IMR-90 (cell line): Measurements from ENCODE around the gene OR51I1. TPM values are rescaled to one million over a fixed set of nuclear protein-coding genes. Genes with fewer than 3 reads are reported as not detected.

Source experiments
- ATAC-seq: fragments of 200-7000 bp; cut with Tn5 transposase; 2 replicates; pipeline ENCODE4 v1.9.1; 2020; ENCODE audit warnings: low read depth, mild to moderate bottlenecking, moderate library complexity
- BruUV-seq: library from RNA; stranded (reverse); fragments of 400-500 nt; replicated peaks from 2 replicates; lab custom pipeline; 2021; lab: Mats Ljungman, UMichigan
- CTCF ChIA-PET: fragments of 300-600 bp; formaldehyde crosslinking; extraction: SDS; loops from one replicate; lab custom pipeline; 2021; ENCODE audit warnings: antibody characterized with exemption; lab: Yijun Ruan, JAX
- POLR2A ChIA-PET: fragments of 300-600 bp; sonication (Branson Sonifier 250); formaldehyde crosslinking; loops from one replicate; lab custom pipeline; 2022; ENCODE audit warnings: antibody characterized with exemption; ENCODE audit not compliant: unreplicated experiment; lab: Charles Lee
- DNase-seq: peaks from one replicate; pipeline ENCODE4 v3.0.0; 2013
- H2AFZ ChIP-seq: replicated peaks from 2 replicates; pipeline ENCODE3; 2013; ENCODE audit warnings: low read length, mild to moderate bottlenecking; ENCODE audit not compliant: poor library complexity
- H2AK5ac ChIP-seq: 2 replicates; pipeline ENCODE4 v1.6.1; 2013; ENCODE audit warnings: low read depth, low read length, inconsistent platforms
- H2AK9ac ChIP-seq: replicated peaks from 2 replicates; pipeline ENCODE3; 2013; ENCODE audit warnings: mild to moderate bottlenecking, low read depth, low read length, moderate library complexity; ENCODE audit not compliant: poor library complexity
- H2BK120ac ChIP-seq: 2 replicates; pipeline ENCODE4 v1.6.1; 2013; ENCODE audit warnings: low read depth, low read length, inconsistent platforms
- H2BK15ac ChIP-seq: 3 replicates; pipeline ENCODE4 v1.6.1; 2013; ENCODE audit warnings: low read depth, low read length, inconsistent platforms
- H2BK20ac ChIP-seq: 2 replicates; pipeline ENCODE4 v1.6.1; 2013; ENCODE audit warnings: low read depth, mild to moderate bottlenecking, inconsistent platforms, low read length, moderate library complexity
- H2BK5ac ChIP-seq: 2 replicates; pipeline ENCODE4 v1.6.1; 2013; ENCODE audit warnings: mild to moderate bottlenecking, low read depth, low read length, inconsistent platforms; ENCODE audit not compliant: poor library complexity, severe bottlenecking
- H3K14ac ChIP-seq: replicated peaks from 2 replicates; pipeline ENCODE4 v1.6.1; 2013; ENCODE audit warnings: low read depth, low read length, inconsistent platforms
- H3K18ac ChIP-seq: 2 replicates; pipeline ENCODE4 v1.6.1; 2013; ENCODE audit warnings: low read depth, low read length, control low read depth
- H3K23ac ChIP-seq: 2 replicates; pipeline ENCODE4 v1.6.1; 2013; ENCODE audit warnings: low read depth, low read length, inconsistent platforms
- H3K27ac ChIP-seq: 2 replicates; pipeline ENCODE4 v1.5.1; 2013; ENCODE audit warnings: mild to moderate bottlenecking, control low read depth, low read length; ENCODE audit not compliant: insufficient read depth
- H3K27me3 ChIP-seq: 2 replicates; pipeline ENCODE4 v1.6.1; 2013; ENCODE audit warnings: low read length; ENCODE audit not compliant: control insufficient read depth, insufficient read depth
- H3K36me3 ChIP-seq: 2 replicates; pipeline ENCODE4 v1.6.1; 2013; ENCODE audit warnings: low read length, mixed read lengths; ENCODE audit not compliant: control insufficient read depth, insufficient read depth
- H3K4ac ChIP-seq: 2 replicates; pipeline ENCODE4 v1.6.1; 2013; ENCODE audit warnings: low read depth, low read length, inconsistent platforms
- H3K4me1 ChIP-seq: 2 replicates; pipeline ENCODE4 v1.6.1; 2013; ENCODE audit warnings: low read length, mixed read lengths; ENCODE audit not compliant: control insufficient read depth, insufficient read depth
- H3K4me2 ChIP-seq: 2 replicates; pipeline ENCODE4 v1.6.1; 2013; ENCODE audit warnings: low read depth, mild to moderate bottlenecking, control low read depth, low read length, moderate library complexity
- H3K4me3 ChIP-seq: 2 replicates; pipeline ENCODE4 v1.5.1; 2013; ENCODE audit warnings: low read depth, mild to moderate bottlenecking, control low read depth, low read length, moderate library complexity; ENCODE audit not compliant: insufficient read depth
- H3K56ac ChIP-seq: 2 replicates; pipeline ENCODE4 v1.6.1; 2013; ENCODE audit warnings: low read length, inconsistent platforms; ENCODE audit not compliant: insufficient read depth; ENCODE audit errors: extremely low read depth
- H3K79me1 ChIP-seq, 2 experiments: 2 replicates each; pipeline ENCODE4 v1.6.1; 2013; ENCODE audit warnings: low read length in 2 of 2, inconsistent platforms in 1 of 2, low read depth in 1 of 2
- H3K9ac ChIP-seq: 2 replicates; pipeline ENCODE4 v1.6.1; 2013; ENCODE audit warnings: low read depth, low read length, control low read depth
- H3K9me1 ChIP-seq: 2 replicates; pipeline ENCODE4 v1.6.1; 2013; ENCODE audit warnings: low read length, inconsistent platforms; ENCODE audit not compliant: insufficient read depth
- H3K9me3 ChIP-seq: 2 replicates; pipeline ENCODE4 v1.6.1; 2013; ENCODE audit warnings: low read length; ENCODE audit not compliant: control insufficient read depth, insufficient read depth
- H4K20me1 ChIP-seq: 2 replicates; pipeline ENCODE4 v1.6.1; 2013; ENCODE audit warnings: low read length, inconsistent platforms; ENCODE audit not compliant: insufficient read depth
- H4K5ac ChIP-seq: 2 replicates; pipeline ENCODE4 v1.6.1; 2013; ENCODE audit warnings: mild to moderate bottlenecking, low read depth, low read length, control low read depth
- H4K8ac ChIP-seq, 2 experiments: 2 replicates each; pipeline ENCODE4 v1.6.1; 2013; ENCODE audit warnings: low read depth in 2 of 2, low read length in 2 of 2, control low read depth in 1 of 2, inconsistent platforms in 1 of 2
- H4K91ac ChIP-seq: 2 replicates; pipeline ENCODE4 v1.6.1; 2013; ENCODE audit warnings: low read depth, low read length, inconsistent platforms; ENCODE audit not compliant: insufficient read depth
- BHLHE40 ChIP-seq: fragments of 150-350 bp; IDR thresholded peaks from 2 replicates; pipeline ENCODE4 v1.6.1; 2016; ENCODE audit warnings: mild to moderate bottlenecking, low read depth, low read length
- CEBPB ChIP-seq: IDR thresholded peaks from 2 replicates; pipeline ENCODE4 v1.6.1; 2012; ENCODE audit warnings: low read depth, low read length, improper control_type of control experiment
- CHD1 ChIP-seq: IDR thresholded peaks from 2 replicates; pipeline ENCODE4 v1.6.1; 2012; ENCODE audit warnings: low read depth, low read length, improper control_type of control experiment
- CTCF ChIP-seq: conservative IDR thresholded peaks from 2 replicates; pipeline ENCODE4 v1.5.1; 2012; ENCODE audit warnings: mild to moderate bottlenecking, low read depth, low read length, improper control_type of control experiment
- FOS ChIP-seq: fragments of 150-350 bp; IDR thresholded peaks from 2 replicates; pipeline ENCODE4 v1.6.1; 2016; ENCODE audit warnings: low read depth, low read length
- MAFK ChIP-seq: IDR thresholded peaks from 2 replicates; pipeline ENCODE4 v1.6.1; 2012; ENCODE audit warnings: low read depth, low read length, improper control_type of control experiment
- MAZ ChIP-seq: IDR thresholded peaks from 2 replicates; pipeline ENCODE4 v1.6.1; 2012; ENCODE audit warnings: low read depth, mild to moderate bottlenecking, low read length, improper control_type of control experiment, moderate library complexity, borderline replicate concordance
- MXI1 ChIP-seq: IDR thresholded peaks from 2 replicates; pipeline ENCODE4 v1.6.1; 2012; ENCODE audit warnings: low read depth, mild to moderate bottlenecking, low read length, moderate library complexity, borderline replicate concordance
- NFE2L2 ChIP-seq: fragments of 150-350 bp; IDR thresholded peaks from 2 replicates; pipeline ENCODE4 v1.6.1; 2016; ENCODE audit warnings: low read depth, mild to moderate bottlenecking, low read length
- POLR2A ChIP-seq: IDR thresholded peaks from 2 replicates; pipeline ENCODE4 v1.6.1; 2012; ENCODE audit warnings: mild to moderate bottlenecking, low read depth, low read length
- RAD21 ChIP-seq: IDR thresholded peaks from 2 replicates; pipeline ENCODE4 v1.6.1; 2012; ENCODE audit warnings: low read length, improper control_type of control experiment
- RCOR1 ChIP-seq: IDR thresholded peaks from 2 replicates; pipeline ENCODE4 v1.6.1; 2012; ENCODE audit warnings: mild to moderate bottlenecking, low read length, improper control_type of control experiment; ENCODE audit not compliant: insufficient replicate concordance
- RFX5 ChIP-seq: IDR thresholded peaks from 2 replicates; pipeline ENCODE4 v1.8.0; 2012; ENCODE audit warnings: low read depth, mild to moderate bottlenecking, low read length, moderate library complexity
- SMC3 ChIP-seq: fragments of 150-350 bp; IDR thresholded peaks from 2 replicates; pipeline ENCODE4 v1.6.1; 2016; ENCODE audit warnings: low read depth, mild to moderate bottlenecking, antibody characterized with exemption, low read length, moderate library complexity
- WGBS, 2 experiments: methylation state at CpG; one replicate each; pipeline versions ENCODE4 v1.1.5 to v1.1.7; 2013; ENCODE audit warnings: missing lambda C conversion rate in 2 of 2; ENCODE audit not compliant: insufficient read length in 1 of 2; ENCODE audit errors: extremely low coverage in 2 of 2; 5-methylcytosine and 5-hydroxymethylcytosine counted together
- dilution Hi-C: fragments of 300-500 bp; cut with HindIII; formaldehyde crosslinking; loops from one replicate; pipeline ENCODE4 v1.14.3; 2018; ENCODE audit warnings: low sequenced_read_pairs; ENCODE audit not compliant: unreplicated experiment
- in situ Hi-C: fragments of 300-500 bp; cut with MboI; formaldehyde crosslinking; loops from 3 replicates; pipeline ENCODE4 v1.14.3; 2019; ENCODE audit warnings: low sequenced_read_pairs, inconsistent platforms, mixed read lengths
- intact Hi-C: fragments of 100-400 bp; cut with micrococcal nuclease; formaldehyde crosslinking; loops from 2 replicates; pipeline ENCODE4 v1.10.0; 2022
- polyA plus RNA-seq, 3 experiments: library from polyadenylated mRNA; depleted of rRNA; stranded (reverse); fragments of >200 nt; gene quantifications; 2 replicates each; pipeline ENCODE4 v1.2.3, GENCODE V29; 2012; ENCODE audit warnings: low replicate concordance in 1 of 3
- total RNA-seq: library from RNA; depleted of rRNA; stranded (reverse); fragments of >200 nt; gene quantifications from 2 replicates; pipeline ENCODE4 v1.2.3, GENCODE V29; 2012
- TF ChIP-seq, protein P1 (sequence below): fragments of 150-350 bp; IDR thresholded peaks from 2 replicates; pipeline ENCODE4 v1.6.1; 2017; ENCODE audit warnings: mild to moderate bottlenecking, antibody characterized with exemption, low read length, low read depth
- TF ChIP-seq, protein P2 (sequence below): fragments of 150-350 bp; IDR thresholded peaks from 2 replicates; pipeline ENCODE4 v1.6.1; 2016; ENCODE audit warnings: low read depth, mild to moderate bottlenecking, low read length, moderate library complexity, borderline replicate concordance

Gene OR51I1
- total and polyA plus RNA-seq, 2 of the 4 experiments (the other 2 are of a cell fraction): not detected

- in situ Hi-C loops (no loop called here), intact Hi-C loops (no loop called here), dilution Hi-C loops (no loop called here)
- no peak overlapping the region for H3K27ac ChIP-seq
- H2AFZ ChIP-seq: no peak overlapping the region
- H4K8ac ChIP-seq: no peak overlapping the region
- no peaks in the 10 kb centered on the region for H3K36me3 ChIP-seq
- no peak overlapping the region for H3K23ac ChIP-seq
- CTCF ChIA-PET: no interaction called here
- H4K20me1 ChIP-seq: no peaks in the 10 kb centered on the region
- H3K4me3 ChIP-seq: no peak overlapping the region
- no peak overlapping the region for H2BK15ac ChIP-seq
- WGBS, 2 experiments: no CpG with 5 or more reads among the region's 5 CpGs
- H3K27me3 ChIP-seq: no peaks in the 10 kb centered on the region
- no peak for ATAC-seq
- no peak overlapping the region for H2AK5ac ChIP-seq
- no peaks in the 10 kb centered on the region for H3K4me1 ChIP-seq
- H3K4ac ChIP-seq: no peak overlapping the region
- no peaks in the 10 kb centered on the region for H3K9me3 ChIP-seq
- no peak overlapping the region for H4K5ac ChIP-seq
- no peak overlapping the region for H2BK120ac ChIP-seq
- POLR2A ChIA-PET: no interaction called here
- H3K4me2 ChIP-seq: no peak overlapping the region
- no peak overlapping the region for H3K56ac ChIP-seq
- H3K79me1 ChIP-seq: no peaks in the 10 kb centered on the region
- H3K9ac ChIP-seq: no peak overlapping the region
- H3K18ac ChIP-seq: no peak overlapping the region
- no TSS peak for BruUV-seq
- DNase-seq: no peak
- H2BK5ac ChIP-seq: no peak overlapping the region
- no peak for TF ChIP-seq MAZ
- TF ChIP-seq FOS: no peak
- no peak for TF ChIP-seq RCOR1
- no peak for TF ChIP-seq RFX5
- no peak for TF ChIP-seq BHLHE40
- TF ChIP-seq CEBPB: no peak
- no peak for TF ChIP-seq MAFK
- TF ChIP-seq SMC3: no peak
- TF ChIP-seq CHD1: no peak
- TF ChIP-seq, protein P1, sequence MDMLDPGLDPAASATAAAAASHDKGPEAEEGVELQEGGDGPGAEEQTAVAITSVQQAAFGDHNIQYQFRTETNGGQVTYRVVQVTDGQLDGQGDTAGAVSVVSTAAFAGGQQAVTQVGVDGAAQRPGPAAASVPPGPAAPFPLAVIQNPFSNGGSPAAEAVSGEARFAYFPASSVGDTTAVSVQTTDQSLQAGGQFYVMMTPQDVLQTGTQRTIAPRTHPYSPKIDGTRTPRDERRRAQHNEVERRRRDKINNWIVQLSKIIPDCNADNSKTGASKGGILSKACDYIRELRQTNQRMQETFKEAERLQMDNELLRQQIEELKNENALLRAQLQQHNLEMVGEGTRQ: no peak
- TF ChIP-seq POLR2A: no peak
- no peak for TF ChIP-seq RAD21
- no peak for TF ChIP-seq CTCF
- TF ChIP-seq, protein P2, sequence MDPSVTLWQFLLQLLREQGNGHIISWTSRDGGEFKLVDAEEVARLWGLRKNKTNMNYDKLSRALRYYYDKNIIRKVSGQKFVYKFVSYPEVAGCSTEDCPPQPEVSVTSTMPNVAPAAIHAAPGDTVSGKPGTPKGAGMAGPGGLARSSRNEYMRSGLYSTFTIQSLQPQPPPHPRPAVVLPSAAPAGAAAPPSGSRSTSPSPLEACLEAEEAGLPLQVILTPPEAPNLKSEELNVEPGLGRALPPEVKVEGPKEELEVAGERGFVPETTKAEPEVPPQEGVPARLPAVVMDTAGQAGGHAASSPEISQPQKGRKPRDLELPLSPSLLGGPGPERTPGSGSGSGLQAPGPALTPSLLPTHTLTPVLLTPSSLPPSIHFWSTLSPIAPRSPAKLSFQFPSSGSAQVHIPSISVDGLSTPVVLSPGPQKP: no peak
- no peak for TF ChIP-seq NFE2L2
- TF ChIP-seq MXI1: no peak
- no peak overlapping the region for H2AK9ac ChIP-seq
- no peaks in the 10 kb centered on the region for H3K9me1 ChIP-seq
- no peak overlapping the region for H2BK20ac ChIP-seq
- no peak overlapping the region for H4K91ac ChIP-seq
- H3K14ac ChIP-seq: no peak overlapping the region
These were observed 20.3 kb downstream of the OR51I1 start for GRCh38 chr11:5420993-5421392.
